Activated CD8-positive, alpha-beta memory T cell treated with anti-CD3 and anti-CD28 coated beads, Interleukin-2, amount 10 ng/mL, durations not matched to agents 7 days and 5 days (primary cell): ENCODE results near the gene ZNF775. TPM values are rescaled to one million over a fixed set of nuclear protein-coding genes. Genes with fewer than 3 reads are reported as not detected.
A peak's percentile ranks its signal among the peaks of the same experiment; 100 is the strongest.

Experiments used
- ATAC-seq: fragments of 150-1000 bp; cut with Tn5 transposase; one replicate; pipeline ENCODE4 v1.10.0; 2021; ENCODE audit warnings: moderate library complexity
- CTCF ChIA-PET: fragments of 350-600 bp; sonication (Branson Sonifier 250); formaldehyde crosslinking; loops from one replicate; lab custom pipeline; 2021; ENCODE audit warnings: antibody characterized with exemption; lab: Charles Lee
- DNase-seq: peaks from one replicate; pipeline ENCODE4 v3.0.0-alpha.2; 2020
- H3K27ac Mint-ChIP-seq: one replicate; pipeline ENCODE4 v1.8.0; 2021; ENCODE audit warnings: mild to moderate bottlenecking, mixed read lengths
- H3K27me3 Mint-ChIP-seq: one replicate; pipeline ENCODE4 v1.8.0; 2021; ENCODE audit warnings: mixed read lengths
- H3K36me3 Mint-ChIP-seq: one replicate; pipeline ENCODE4 v1.8.0; 2021; ENCODE audit warnings: mild to moderate bottlenecking, mixed read lengths
- H3K4me1 Mint-ChIP-seq: one replicate; pipeline ENCODE4 v1.8.0; 2021; ENCODE audit warnings: mixed read lengths
- H3K4me3 Mint-ChIP-seq: one replicate; pipeline ENCODE4 v1.8.0; 2021; ENCODE audit warnings: mild to moderate bottlenecking, moderate library complexity, mixed read lengths
- H3K9me3 Mint-ChIP-seq: one replicate; pipeline ENCODE4 v1.8.0; 2022; ENCODE audit warnings: low read depth, mixed read lengths
- total RNA-seq, 2 experiments: library from RNA; stranded (reverse); gene quantifications; one replicate each; pipeline ENCODE4 v1.2.3, GENCODE V29; 2021

ZNF775 gene
- 1 to 10 TPM; 7.5 to 8.4 TPM for total RNA-seq

DNA sequence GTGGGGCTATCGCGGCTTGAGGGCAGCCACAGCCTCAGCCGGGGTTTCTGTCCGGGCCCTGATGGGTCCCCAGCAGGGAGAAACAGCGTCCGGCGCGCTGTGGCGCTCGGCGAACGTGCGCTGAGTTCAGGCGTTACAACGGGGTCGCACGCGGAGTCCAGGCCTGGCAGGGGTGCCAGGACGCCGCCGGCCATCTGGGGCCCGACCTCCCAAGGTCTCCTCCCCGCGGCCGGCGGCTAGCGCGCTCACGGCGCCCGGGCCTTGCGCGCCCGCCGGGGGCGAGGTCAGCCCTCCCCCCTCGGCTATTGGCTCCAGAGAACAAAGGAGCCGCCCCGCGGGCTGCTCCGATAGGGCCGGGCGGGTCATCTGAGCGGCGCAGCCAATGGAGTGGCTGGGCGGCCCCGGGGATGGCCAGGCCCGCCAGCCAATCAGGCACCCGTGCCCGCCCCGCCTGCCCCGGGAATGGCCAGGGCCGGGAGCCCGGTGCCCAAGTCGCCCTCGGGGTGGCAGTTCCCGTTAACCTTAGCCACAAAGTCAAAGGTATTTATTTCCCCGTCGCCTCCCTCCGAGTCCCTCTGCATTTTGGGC is at the start of gene ZNF775:
Gene ZNF775 (plus strand): TSS at position 478 of the 588 bp plus-strand sequence. CDS start 9,141 bp downstream, outside the sequence.
- Mint-ChIP-seq H3K4me3 (peak within 1 kb of the TSS; percentile 86), H3K4me1 (peaks cover 37% of the 10 kb centered on the region), H3K27ac (peak within 1 kb of the TSS; percentile 67), H3K36me3 (peaks cover 2% of the 10 kb centered on the region), H3K27me3 (no peaks in the 10 kb centered on the region), H3K9me3 (no peaks in the 10 kb centered on the region)
- DNase-seq (peak; percentile 95), ATAC-seq (peak; percentile 99)
- CTCF ChIA-PET: interaction anchor here (1.4 to 2.1 kb wide), 3 partner anchors 20 to 27 kb away, joined by 4 to 9 read pairs (median 8); a partner anchor contains a TSS

DNA sequence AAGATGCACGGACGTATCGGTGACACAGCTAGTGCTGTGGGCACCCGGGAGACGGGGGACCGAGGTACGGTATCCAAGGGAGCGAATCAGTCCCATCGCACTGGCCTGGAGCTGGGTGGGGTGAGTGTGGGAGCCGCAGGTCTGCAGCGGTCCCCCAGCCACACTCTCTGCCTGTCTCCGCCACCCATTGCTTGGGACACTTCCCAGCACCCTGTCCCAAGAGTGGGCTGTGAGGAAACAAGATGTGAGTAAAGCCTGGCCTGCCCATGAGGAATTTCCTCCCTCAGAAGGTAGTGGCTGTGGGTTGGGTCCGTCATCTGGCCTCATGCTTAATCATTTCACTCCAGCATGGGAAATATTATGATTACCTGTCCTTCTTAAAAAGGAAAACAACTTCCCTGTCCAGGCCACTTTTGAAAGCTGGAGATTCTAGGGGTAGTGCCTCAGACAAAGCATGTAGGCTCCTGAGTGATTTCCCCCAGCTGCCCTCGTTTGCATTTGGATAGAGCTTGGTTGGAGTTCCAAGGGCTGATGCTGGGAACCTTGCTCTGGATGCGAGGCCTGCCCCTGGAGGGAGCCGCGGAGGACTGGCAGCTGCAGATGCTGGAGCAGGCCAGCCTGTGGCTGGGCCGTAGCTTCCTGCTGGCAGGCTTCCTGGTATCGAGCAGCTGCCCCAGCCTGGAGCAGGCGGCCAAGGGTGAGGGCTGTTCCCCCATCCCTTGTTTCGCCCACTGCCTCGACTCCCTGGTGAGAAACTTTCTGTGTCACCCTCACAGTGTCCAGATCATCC is 49.6 kb upstream of the ZNF775 start:
- Mint-ChIP-seq H3K36me3 (peaks cover 24% of the 10 kb centered on the region), H3K27ac (no peak overlapping the region), H3K9me3 (no peaks in the 10 kb centered on the region), H3K27me3 (no peaks in the 10 kb centered on the region), H3K4me3 (no peak overlapping the region), H3K4me1 (peaks cover 14% of the 10 kb centered on the region)
- CTCF ChIA-PET: interaction anchor here (1.3 kb wide), 1 partner anchor 14 kb away, joined by 3 read pairs; no protein-coding TSS in a partner anchor
- DNase-seq (no peak), ATAC-seq (no peak)

DNA sequence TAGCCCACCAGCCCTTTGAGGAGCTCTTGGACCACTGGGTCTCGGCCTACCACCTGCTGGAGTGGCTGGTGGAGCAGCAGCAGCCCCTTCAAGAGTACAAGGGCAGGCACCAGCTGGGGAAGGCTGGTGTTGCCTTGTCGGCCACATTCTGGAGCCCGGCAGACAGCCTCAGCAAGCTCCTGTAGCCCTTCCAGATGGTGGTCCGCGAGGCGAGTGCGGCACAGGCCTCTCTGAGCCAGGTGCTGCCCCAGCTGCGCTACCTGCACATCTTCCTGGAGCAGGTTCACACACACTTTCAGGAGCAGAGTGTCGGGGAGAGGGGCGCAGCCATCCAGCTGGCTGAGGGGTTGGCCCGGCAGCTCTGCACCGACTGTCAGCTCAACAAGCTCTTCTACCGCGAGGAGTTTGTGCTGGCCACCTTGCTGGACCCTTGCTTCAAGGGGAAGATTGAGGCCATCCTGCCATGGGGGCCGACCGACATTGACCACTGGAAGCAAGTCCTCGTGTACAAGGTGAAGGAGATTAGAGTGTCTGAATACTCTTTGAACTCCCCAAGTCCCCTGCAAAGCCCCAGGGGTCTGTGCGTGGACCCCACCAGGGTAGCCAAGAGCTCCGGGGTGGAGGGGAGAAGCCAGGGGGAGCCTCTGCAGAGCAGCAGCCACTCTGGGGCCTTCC is 48.8 kb upstream of the ZNF775 start:
- CTCF ChIA-PET: interaction anchor here (1.3 kb wide), 1 partner anchor 15 kb away, joined by 3 read pairs; no protein-coding TSS in a partner anchor
- no peak for ATAC-seq
- H3K27ac Mint-ChIP-seq: no peak overlapping the region
- peaks cover 19% of the 10 kb centered on the region for H3K36me3 Mint-ChIP-seq
- H3K4me3 Mint-ChIP-seq: no peak overlapping the region
- no peaks in the 10 kb centered on the region for H3K27me3 Mint-ChIP-seq
- H3K4me1 Mint-ChIP-seq: peaks cover 6% of the 10 kb centered on the region
- no peak for DNase-seq
- no peaks in the 10 kb centered on the region for H3K9me3 Mint-ChIP-seq

DNA sequence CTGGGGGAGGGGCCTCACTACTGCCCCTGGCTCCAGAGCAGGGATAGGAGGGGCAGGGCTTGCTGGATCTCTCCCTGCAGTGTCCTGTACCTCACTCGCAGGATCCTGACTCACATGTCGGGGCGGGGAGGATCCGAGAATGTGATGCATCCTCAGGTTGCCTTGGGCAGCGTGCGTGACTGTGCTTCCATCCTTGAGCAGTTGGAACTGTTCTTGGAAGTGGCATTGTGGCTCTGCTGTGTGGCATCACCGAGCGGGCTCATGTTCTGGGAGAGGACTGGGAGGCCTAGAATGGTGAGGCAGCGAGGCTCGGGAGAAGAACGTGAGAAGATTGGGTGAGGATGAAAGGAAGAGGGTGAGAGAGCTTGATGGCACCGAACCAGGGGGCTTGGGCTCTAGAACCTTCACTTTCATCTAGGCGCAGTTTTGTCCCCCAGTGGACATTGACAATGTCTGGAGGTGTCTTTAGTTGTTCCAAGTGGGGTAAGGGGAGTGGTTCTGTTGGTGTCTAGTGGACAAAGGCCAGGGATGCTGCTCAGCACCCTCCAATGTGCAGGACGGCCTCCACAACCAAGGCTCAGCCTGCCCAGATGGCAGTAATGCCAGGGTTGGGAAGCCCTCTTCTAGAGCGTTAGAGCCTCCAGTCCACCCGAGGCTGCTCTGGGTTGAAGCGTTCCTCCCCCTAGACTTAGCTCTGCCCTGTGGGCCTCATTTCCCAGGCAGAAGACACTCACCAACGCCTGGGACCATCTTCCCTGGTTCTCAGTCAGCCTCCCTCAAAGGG is 46.1 kb upstream of the ZNF775 start:
- H3K36me3 Mint-ChIP-seq: peaks cover 6% of the 10 kb centered on the region
- no peaks in the 10 kb centered on the region for H3K27me3 Mint-ChIP-seq
- ATAC-seq: no peak
- CTCF ChIA-PET: no interaction called here
- no peak overlapping the region for H3K4me3 Mint-ChIP-seq
- H3K9me3 Mint-ChIP-seq: no peaks in the 10 kb centered on the region
- H3K27ac Mint-ChIP-seq: no peak overlapping the region
- H3K4me1 Mint-ChIP-seq: no peaks in the 10 kb centered on the region
- DNase-seq: no peak

DNA sequence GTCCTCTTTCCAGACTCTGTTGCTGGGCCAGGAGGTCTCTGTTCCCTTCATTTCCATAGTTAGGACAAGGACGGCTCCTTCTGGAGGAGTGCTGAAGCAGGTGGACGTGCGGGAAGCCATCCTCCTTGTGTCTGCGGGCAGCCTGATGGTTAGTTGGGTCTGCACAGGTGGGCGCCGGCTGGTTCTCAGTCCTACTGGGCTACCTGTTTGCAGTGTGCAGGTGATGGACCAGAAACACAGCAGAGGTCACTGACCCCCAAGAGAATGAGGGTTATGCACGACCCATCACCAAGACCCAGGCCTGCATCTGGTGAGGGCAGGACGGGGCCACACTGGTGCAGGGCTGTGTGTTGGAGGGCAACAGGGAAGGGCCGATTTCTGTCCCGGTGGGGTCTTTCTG is 45.5 kb upstream of the ZNF775 start:
- no peaks in the 10 kb centered on the region for H3K9me3 Mint-ChIP-seq
- H3K4me1 Mint-ChIP-seq: no peaks in the 10 kb centered on the region
- H3K4me3 Mint-ChIP-seq: no peak overlapping the region
- CTCF ChIA-PET: no interaction called here
- no peak for DNase-seq
- H3K27ac Mint-ChIP-seq: no peak overlapping the region
- no peaks in the 10 kb centered on the region for H3K27me3 Mint-ChIP-seq
- ATAC-seq: no peak
- H3K36me3 Mint-ChIP-seq: peaks cover 4% of the 10 kb centered on the region

DNA sequence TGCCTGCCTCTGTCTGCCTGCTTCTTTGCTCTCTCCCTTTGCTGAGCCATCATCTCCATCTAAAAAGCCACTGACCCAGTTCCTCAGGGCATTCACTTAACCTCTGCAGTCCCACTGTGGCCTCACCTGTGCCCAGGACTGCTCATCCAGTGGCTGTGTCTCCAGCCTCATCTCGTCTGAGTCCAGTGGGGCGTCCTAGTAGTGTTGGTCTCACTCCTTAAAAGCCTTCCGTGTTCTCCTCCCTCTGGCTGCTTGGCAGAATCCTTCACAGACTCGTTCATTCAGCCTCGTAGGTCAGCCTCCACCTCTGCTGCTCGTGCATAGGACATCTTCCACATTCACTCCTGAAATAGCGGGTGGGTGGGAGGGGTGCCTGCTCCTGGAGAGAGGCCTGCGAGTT is 45.0 kb upstream of the ZNF775 start:
- Mint-ChIP-seq H3K4me1 (no peaks in the 10 kb centered on the region), H3K36me3 (peaks cover 3% of the 10 kb centered on the region), H3K27ac (no peak overlapping the region), H3K4me3 (no peak overlapping the region), H3K9me3 (no peaks in the 10 kb centered on the region), H3K27me3 (no peaks in the 10 kb centered on the region)
- no peak for ATAC-seq
- DNase-seq: no peak
- CTCF ChIA-PET: no interaction called here

DNA sequence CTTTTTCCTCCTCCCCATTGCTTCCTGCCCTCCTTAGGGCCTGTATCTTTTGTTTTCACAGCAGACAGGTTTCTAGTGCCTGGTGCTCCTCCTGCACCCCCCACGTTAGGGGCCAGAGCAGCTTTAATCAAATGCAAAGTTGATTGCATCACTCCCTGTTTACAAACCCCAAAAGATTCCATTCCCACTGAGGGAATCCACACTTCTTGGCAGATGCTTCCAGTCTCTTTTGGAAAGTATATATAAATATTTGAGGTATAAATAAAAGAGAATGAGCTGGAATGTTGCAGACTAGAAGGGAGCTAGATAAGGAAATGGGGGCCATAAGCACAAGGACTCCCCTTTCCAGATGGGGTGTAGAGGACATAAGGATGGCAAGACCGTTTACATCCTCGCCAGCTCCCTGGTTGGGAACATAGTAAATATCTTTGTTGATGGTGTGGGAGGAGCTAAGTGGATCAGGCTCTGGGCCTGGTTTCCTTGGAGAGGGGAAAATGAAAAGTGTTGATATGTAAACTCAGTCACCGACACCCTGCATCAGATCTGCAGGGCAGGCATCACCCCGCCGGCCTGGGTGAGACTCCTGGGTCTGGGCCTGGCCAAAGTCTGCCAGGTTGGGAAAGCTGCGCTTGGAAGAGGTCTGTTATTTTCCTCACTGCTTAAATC is 43.9 kb upstream of the ZNF775 start:
- ATAC-seq: no peak
- Mint-ChIP-seq H3K27me3 (peaks cover 8% of the 10 kb centered on the region), H3K9me3 (no peaks in the 10 kb centered on the region), H3K36me3 (peaks cover 2% of the 10 kb centered on the region), H3K27ac (peak overlapping the region; percentile 45), H3K4me1 (peaks cover 5% of the 10 kb centered on the region), H3K4me3 (no peak overlapping the region)
- CTCF ChIA-PET: interaction anchor here (0.7 kb wide), 1 partner anchor 114 kb away, joined by 3 read pairs; no protein-coding TSS in a partner anchor
- no peak for DNase-seq

DNA sequence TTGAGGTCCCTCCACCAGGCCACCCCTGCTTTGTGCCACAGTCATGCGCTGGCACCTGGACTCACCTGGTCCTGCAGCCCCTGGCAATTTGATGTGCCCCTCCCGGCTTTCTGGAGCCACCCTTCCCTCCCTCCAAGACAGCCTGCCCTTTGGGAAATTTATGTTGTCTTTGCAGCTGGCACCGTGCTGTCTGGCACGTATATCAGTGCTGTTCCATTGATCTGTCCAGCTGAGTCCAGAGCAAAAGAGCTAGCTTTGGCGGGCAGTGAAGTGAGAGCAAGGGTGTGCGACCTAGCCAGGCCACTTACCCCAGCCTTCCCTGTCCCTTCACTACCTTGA is 43.4 kb upstream of the ZNF775 start:
- CTCF ChIA-PET: interaction anchor here (0.7 kb wide), 1 partner anchor 113 kb away, joined by 3 read pairs; no protein-coding TSS in a partner anchor
- DNase-seq: no peak
- Mint-ChIP-seq H3K27me3 (peaks cover 11% of the 10 kb centered on the region), H3K4me3 (no peak overlapping the region), H3K9me3 (no peaks in the 10 kb centered on the region), H3K4me1 (peaks cover 7% of the 10 kb centered on the region), H3K27ac (no peak overlapping the region), H3K36me3 (peaks cover 2% of the 10 kb centered on the region)
- ATAC-seq: no peak

DNA sequence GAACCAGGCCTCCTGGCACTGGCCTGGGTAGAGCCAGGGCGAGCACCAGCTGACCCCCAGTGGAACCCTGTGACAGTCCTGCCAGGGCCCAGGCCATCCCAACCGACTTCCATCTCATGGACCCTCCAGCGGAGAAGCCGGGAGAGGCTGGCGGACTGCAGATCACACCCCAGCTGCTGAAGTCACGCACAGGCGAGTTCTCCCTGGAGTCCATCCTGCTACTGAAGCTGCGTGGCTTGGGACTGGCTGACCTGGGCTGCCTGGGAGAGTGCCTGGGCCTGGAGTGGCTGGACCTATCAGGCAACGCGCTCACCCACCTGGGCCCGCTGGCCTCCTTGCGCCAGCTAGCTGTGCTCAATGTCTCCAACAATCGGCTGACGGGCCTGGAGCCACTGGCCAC is 42.4 kb upstream of the ZNF775 start:
- Mint-ChIP-seq H3K27me3 (peaks cover 16% of the 10 kb centered on the region), H3K36me3 (no peaks in the 10 kb centered on the region), H3K4me1 (peaks cover 8% of the 10 kb centered on the region), H3K4me3 (no peak overlapping the region), H3K9me3 (no peaks in the 10 kb centered on the region), H3K27ac (no peak overlapping the region)
- ATAC-seq: no peak
- DNase-seq: no peak
- CTCF ChIA-PET: no interaction called here

DNA sequence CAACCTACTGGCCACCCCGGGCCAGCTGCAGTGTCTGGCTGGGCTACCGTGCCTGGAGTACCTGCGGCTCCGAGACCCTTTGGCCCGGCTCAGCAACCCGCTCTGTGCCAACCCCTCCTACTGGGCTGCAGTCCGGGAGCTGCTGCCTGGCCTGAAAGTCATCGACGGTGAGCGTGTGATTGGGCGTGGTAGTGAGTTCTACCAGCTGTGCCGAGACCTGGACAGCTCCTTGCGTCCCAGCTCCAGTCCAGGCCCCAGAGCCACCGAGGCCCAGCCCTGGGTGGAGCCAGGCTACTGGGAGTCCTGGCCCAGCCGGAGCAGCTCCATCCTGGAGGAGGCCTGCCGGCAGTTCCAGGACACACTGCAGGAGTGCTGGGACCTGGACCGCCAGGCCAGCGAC is 42.0 kb upstream of the ZNF775 start:
- Mint-ChIP-seq H3K27ac (no peak overlapping the region), H3K4me1 (peaks cover 8% of the 10 kb centered on the region), H3K27me3 (peaks cover 20% of the 10 kb centered on the region), H3K9me3 (no peaks in the 10 kb centered on the region), H3K4me3 (no peak overlapping the region), H3K36me3 (no peaks in the 10 kb centered on the region)
- ATAC-seq (no peak), DNase-seq (no peak)
- CTCF ChIA-PET: no interaction called here

DNA sequence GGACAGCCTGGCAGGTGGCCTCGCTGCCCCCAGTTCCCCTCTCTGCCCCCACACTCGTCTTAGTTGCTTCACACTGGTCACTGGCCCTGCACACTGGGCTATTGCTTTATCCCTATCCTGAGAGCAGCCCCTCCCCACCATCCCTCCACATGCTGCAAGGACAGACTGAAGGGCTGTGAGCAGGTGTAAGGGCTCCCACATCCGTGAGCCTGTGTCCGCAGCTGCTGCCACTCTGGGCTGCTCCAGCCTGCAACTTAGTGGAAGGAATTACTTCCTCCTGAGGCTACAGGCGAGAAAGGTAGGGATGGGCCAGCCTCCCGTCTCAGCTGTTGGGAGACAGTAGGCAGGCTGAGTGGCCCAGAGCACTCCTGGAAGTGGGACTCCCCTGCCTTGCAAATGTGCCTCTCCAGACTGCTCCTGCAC is 41.5 kb upstream of the ZNF775 start:
- no peak for ATAC-seq
- Mint-ChIP-seq H3K27ac (no peak overlapping the region), H3K4me1 (peaks cover 8% of the 10 kb centered on the region), H3K9me3 (no peaks in the 10 kb centered on the region), H3K27me3 (peaks cover 25% of the 10 kb centered on the region), H3K4me3 (no peak overlapping the region), H3K36me3 (no peaks in the 10 kb centered on the region)
- no peak for DNase-seq
- CTCF ChIA-PET: no interaction called here

DNA sequence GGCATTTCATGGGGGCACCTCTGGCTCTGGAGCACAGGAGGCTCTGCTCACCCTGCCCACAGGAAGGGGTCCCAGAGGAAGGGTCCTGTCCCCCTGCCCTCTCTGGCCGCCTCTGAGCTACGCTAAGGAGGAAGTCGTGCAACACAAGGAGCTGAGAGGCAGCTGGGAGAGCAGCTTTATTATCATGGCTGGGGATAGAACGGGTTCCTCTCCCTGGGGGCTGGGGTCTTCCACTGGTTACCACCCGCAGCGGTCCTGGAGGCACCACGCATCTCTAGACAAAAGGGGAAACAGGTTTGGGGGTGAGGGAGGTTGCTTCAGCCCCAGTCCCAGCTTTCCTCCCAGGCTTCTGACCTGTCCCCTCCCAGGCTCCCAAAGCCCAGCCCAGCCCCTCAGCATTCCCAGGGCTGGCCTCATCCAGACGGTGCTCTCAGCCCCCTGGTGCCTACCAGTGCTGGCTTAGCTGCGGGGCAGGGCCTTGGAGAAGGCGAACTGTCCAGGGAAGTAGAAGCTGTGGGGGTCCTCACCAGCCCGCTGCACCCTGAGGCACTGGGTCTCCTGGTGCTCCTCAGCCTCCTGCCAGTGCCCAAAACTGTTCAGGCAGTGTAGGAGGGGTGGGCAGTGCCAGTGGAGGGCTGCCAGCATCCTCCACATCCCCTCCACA is 40.8 kb upstream of the ZNF775 start:
- peaks cover 8% of the 10 kb centered on the region for H3K4me1 Mint-ChIP-seq
- DNase-seq (no peak), ATAC-seq (no peak)
- H3K4me3 Mint-ChIP-seq: no peak overlapping the region
- H3K9me3 Mint-ChIP-seq: no peaks in the 10 kb centered on the region
- H3K27me3 Mint-ChIP-seq: peaks cover 31% of the 10 kb centered on the region
- H3K36me3 Mint-ChIP-seq: no peaks in the 10 kb centered on the region
- no peak overlapping the region for H3K27ac Mint-ChIP-seq
- CTCF ChIA-PET: no interaction called here
